Measurements from ENCODE around the gene CALCOCO2.
"Not testable (repeated sequence)": the region's sequence is repeated elsewhere in the genome, so short reads cannot be mapped to it uniquely, and the experiment has no call there.

Gene CALCOCO2

DNA sequence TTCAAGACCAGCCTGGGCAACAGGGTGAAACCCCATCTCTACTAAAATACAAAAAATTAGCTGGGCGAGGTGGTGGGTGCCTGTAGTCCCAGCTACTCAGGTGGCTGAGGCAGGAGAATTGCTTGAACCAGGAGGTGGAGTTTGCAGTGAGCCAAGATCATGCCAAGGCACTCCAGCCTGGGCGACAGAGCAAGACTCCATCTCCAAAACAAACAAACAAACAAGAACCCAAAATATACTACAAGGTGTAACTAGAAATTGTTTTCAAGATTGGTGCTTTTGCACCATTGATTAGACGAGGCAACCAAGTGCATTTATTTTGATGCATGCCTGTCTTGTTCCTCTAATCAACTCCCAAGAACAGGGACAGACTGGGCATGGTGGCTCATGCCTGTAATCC lies 41.6 kb downstream of the CALCOCO2 start:
- not testable (repeated sequence) for DNase-seq (ENCODE audit: low read depth in 1 of 2, low spot score in 1 of 2)

DNA sequence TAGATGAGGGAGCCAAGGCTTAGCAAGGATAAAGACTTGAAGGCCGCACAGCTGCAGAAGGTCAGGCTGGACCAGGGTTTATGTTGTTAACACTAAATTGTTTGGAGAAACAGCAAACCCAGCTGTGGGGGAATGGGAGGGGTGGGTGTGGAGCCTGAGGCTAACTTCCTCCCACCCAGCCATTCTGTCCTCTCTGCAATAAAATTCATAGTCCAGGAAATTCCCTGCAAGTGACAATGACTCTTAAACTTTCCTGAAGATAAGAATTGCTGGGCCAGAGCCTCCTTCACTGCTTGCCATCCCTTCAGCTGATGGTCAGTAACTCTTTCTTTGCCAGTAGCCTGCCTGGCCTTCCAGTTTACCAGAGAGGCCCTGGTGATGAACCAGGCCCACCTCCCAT lies 42.4 kb downstream of the CALCOCO2 start:
- DNase-seq (ENCODE audit: low read depth in 1 of 2, low spot score in 1 of 2): no peak

- no peak for DNase-seq (ENCODE audit: low read depth in 1 of 2, low spot score in 1 of 2)
Observed at GRCh38 chr17:48873696-48874443, 43.0 kb downstream of the CALCOCO2 start.

DNA sequence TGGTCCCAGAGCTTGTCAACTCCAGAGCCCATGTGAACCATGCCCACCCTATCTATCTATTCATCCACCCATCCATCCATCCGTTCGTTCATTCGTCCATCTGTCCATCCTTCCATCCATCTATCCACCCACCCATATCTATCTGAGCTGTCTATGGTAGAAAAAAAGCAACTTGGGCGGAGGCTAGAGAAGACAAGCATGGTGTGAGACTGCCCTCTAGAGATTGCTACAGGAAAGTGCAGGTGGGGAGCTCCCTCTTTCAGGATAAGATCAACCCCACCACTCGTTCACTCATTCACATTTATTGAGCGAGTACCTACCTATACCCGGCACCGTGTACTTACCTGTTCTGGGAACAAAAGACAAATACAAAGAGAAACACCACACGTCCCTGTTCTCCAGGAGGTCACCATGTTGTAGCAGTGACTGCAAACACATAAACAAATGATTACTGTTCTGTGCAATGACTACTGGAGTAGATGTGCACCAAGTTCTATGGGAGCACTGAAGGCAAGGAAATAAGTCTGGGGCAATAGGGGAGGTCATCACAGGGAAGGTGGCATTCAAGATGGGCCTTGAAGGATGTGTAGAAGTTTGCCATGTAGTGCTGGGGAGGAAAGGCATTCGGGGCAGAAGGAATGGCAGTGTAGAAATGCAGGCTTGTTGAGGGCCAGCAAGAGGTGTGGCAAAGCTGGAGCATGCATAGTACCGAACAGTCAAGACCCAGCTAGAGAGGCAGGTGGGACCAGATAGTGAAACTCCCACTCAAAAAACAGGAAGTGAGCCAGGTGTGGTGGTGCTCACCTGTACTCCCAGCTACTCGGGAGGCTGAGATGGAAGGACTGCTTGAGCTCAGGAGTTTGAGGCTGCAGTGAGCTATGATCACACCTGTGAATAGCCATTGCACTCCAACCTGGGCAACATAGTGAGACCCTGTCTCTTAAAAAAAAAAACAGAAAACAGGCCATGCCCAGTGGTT lies 48.4 kb downstream of the CALCOCO2 start:
- DNase-seq (ENCODE audit: low read depth in 1 of 2, low spot score in 1 of 2): peak in 1 of 2 donors; percentile 10

DNA sequence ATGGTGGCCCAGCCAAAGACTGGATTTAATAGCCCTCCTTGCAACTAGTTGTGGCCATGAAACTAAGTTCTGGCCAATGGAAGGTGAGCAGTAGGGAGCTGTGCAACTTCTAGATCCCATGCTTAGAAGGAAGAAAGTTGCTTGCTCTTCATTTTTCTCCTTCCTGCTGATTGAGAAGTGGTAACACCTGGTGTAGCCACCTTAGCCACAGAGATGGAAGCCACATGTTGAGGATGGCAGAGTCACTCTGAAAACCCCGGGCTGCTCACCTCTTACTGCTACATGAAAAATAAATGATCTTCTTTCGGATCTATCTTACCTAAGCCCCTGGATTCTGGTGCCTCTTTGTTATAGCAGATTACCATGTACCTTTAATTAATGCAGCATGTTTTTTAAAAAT lies 51.4 kb downstream of the CALCOCO2 start:
- no peak for DNase-seq (ENCODE audit: low read depth in 1 of 2, low spot score in 1 of 2)

DNA sequence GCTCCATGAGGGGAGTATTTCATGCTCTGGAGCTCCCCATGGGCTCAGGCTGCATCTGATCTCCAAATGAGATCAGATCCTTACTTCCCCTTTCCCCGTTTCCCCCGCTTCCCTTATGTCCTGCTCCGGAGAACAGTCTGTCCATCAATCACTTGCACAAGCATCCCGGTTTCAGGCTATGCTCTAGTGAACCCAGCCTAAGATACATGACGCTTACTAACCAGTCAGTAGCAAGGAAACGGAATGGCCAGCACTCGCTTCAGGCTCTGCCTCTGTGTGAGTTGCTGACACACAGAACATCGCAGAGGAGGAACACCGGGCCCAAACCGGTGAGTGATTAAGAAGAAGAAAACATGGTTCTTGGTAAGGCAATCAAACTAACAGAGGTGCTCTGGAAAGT lies 52.3 kb downstream of the CALCOCO2 start:
- no peak for DNase-seq (ENCODE audit: low read depth in 1 of 2, low spot score in 1 of 2)

GRCh38 chr17:48890086-48890485 lies 59.3 kb downstream of the CALCOCO2 start:
- no peak for DNase-seq (ENCODE audit: low read depth in 1 of 2, low spot score in 1 of 2)

- no peak for DNase-seq (ENCODE audit: low read depth in 1 of 2, low spot score in 1 of 2)
Observed at GRCh38 chr17:48892940-48893645, 62.3 kb downstream of the CALCOCO2 start.

- no peak for DNase-seq (ENCODE audit: low read depth in 1 of 2, low spot score in 1 of 2)
Observed at GRCh38 chr17:48893646-48894508, 63.0 kb downstream of the CALCOCO2 start.

DNA sequence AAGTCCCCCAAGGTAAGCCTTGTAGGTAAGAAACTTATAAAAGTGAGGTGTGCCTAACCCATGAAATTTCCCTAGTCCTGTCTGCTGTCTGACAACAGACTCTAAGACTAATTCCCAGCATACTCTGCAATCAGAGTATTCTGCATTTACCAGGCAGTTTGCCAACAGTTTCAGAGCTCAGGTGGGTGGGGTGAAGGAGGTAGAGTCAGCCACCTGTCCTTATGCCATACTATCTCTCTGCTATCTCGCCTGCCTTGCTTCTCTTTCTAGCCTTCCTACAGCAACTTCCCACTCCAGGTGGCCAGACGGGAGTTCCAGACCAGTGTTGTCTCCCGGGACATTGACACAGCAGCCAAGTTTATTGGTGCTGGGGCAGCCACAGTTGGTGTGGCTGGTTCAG lies 64.1 kb downstream of the CALCOCO2 start:
- no peak for DNase-seq (ENCODE audit: low read depth in 1 of 2, low spot score in 1 of 2)

DNA sequence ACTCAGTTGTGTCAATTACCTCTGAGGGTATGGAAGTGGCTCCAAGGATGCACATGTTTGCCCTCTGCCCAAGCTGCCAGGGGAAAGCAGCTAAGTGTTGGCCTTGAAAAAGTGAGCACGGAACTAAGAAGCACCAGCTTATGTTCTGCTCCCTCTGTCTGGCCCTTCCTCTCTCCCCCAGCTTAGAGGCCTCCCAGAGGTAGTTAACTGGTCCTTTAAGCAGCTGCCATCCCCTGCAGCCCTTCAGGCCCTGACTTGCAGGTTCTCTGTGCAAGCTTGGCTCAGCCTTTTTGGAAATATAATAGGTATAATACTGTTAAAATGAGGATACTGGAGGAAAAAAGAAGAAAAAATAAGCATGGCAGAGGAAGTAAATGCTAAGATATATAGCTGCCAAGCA lies 70.4 kb downstream of the CALCOCO2 start:
- no peak for DNase-seq (ENCODE audit: low read depth in 1 of 2, low spot score in 1 of 2)

GRCh38 chr17:48903401-48903800 lies 72.6 kb downstream of the CALCOCO2 start:
- no peak for DNase-seq (ENCODE audit: low read depth in 1 of 2, low spot score in 1 of 2)

- DNase-seq (ENCODE audit: low read depth in 1 of 2, low spot score in 1 of 2): no peak
Observed at GRCh38 chr17:48904428-48904827, 73.6 kb downstream of the CALCOCO2 start.

DNA sequence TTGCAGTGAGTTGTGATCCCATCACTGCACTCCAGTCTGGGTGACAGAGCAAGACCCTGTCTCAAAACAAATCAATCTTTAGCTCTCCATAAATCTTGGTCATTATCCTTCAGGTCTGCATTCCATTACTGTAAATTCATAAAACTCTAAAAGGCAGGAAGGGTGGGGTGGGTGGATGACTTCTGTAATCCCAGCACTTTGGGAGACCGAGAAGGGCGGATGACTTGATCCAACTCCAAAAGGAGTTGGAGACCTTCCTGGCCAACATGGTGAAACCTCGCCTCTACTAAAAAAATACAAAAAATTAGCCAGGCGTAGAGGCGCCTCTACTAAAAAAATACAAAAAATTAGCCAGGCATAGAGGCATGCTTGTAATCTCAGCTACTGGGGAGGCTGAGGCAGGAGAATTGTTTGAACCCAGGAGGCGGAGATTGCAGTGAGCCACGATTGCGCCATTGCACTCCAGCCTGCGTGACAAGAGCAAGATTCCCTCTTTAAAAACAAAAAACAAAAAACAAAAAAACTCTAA lies 75.2 kb downstream of the CALCOCO2 start:
- no peak for DNase-seq (ENCODE audit: low read depth in 1 of 2, low spot score in 1 of 2)

- no peak for DNase-seq (ENCODE audit: low read depth in 1 of 2, low spot score in 1 of 2)
Observed at GRCh38 chr17:48907713-48908046, 76.8 kb downstream of the CALCOCO2 start.

- peak; percentile 81 to 84 for DNase-seq (ENCODE audit: low read depth in 1 of 2, low spot score in 1 of 2)
Observed at GRCh38 chr17:48908047-48908843, 77.4 kb downstream of the CALCOCO2 start, which contains the start of gene UBE2Z. TSS of gene UBE2Z (plus strand) at chr17:48908407. CDS start at chr17:48908504, 97 bp downstream.

GRCh38 chr17:48908853-48909394 lies 78.1 kb downstream of the CALCOCO2 start:
- peak; percentile 68 to 89 for DNase-seq (ENCODE audit: low read depth in 1 of 2, low spot score in 1 of 2)

GRCh38 chr17:48909783-48910182 lies 78.9 kb downstream of the CALCOCO2 start:
- no peak for DNase-seq (ENCODE audit: low read depth in 1 of 2, low spot score in 1 of 2)

DNA sequence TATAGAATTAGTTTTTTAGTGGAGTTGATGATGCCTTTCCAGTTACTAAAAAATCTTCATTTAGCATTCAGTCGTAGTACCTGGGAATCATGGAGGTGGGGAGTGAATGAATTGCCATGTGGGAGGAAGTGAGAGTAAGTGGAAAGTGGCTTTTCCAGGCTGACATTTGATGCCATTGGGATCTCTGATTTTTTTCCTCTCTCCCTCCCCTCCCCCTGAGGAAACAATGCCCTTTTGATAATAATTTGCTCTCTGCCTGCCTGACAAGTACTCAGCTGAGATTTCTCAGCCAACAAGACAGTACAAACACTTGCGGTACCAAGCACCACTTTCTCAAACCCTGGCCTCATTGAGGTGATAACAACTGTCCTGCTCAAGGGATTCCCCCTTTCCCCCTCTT lies 79.5 kb downstream of the CALCOCO2 start:
- DNase-seq (ENCODE audit: low read depth in 1 of 2, low spot score in 1 of 2): no peak

All from stimulated activated CD4-positive, alpha-beta T cell treated with anti-CD3 and anti-CD28 coated beads, Interleukin-15, amount 100 ng/mL, for 1 hour (primary cell).